ENCODE data around the gene NCAPD2.
"Not testable (repeated sequence)": the region's sequence is repeated elsewhere in the genome, so short reads cannot be mapped to it uniquely, and the experiment has no call there.

NCAPD2 gene

GRCh38 chr12:6551063-6551461, 57.2 kb downstream of the NCAPD2 start:
- no peak for DNase-seq

GRCh38 chr12:6551496-6552139, 57.7 kb downstream of the NCAPD2 start:
- DNase-seq, result no peak

GRCh38 chr12:6552140-6552551, 58.2 kb downstream of the NCAPD2 start:
- DNase-seq, result no peak

GRCh38 chr12:6553051-6553868, 59.4 kb downstream of the NCAPD2 start:
- no peak for DNase-seq

GRCh38 chr12:6554168-6555017, 60.5 kb downstream of the NCAPD2 start:
- peak; percentile 86 for DNase-seq

GRCh38 chr12:6555018-6555691, 61.3 kb downstream of the NCAPD2 start:
- peak; percentile 30 for DNase-seq

- not testable (repeated sequence) for DNase-seq
These were observed 62.6 kb downstream of the NCAPD2 start for GRCh38 chr12:6556496-6556817.

- DNase-seq, result no peak
These were observed 63.0 kb downstream of the NCAPD2 start for GRCh38 chr12:6556857-6557256.

GRCh38 chr12:6558014-6558760, 64.3 kb downstream of the NCAPD2 start:
- DNase-seq, result not testable (repeated sequence)

- no peak for DNase-seq
These were observed 65.6 kb downstream of the NCAPD2 start for GRCh38 chr12:6559500-6559899.

- DNase-seq, result no peak
These were observed 66.8 kb downstream of the NCAPD2 start for GRCh38 chr12:6560501-6561205.

GRCh38 chr12:6562881-6563280, 69.0 kb downstream of the NCAPD2 start:
- DNase-seq, result no peak

- DNase-seq, result peak; percentile 52
These were observed 69.6 kb downstream of the NCAPD2 start for GRCh38 chr12:6563448-6564050.

GRCh38 chr12:6567112-6567670, 73.3 kb downstream of the NCAPD2 start:
- no peak for DNase-seq

GRCh38 chr12:6569312-6569711, 75.4 kb downstream of the NCAPD2 start:
- DNase-seq, result no peak

GRCh38 chr12:6569786-6570185, 75.9 kb downstream of the NCAPD2 start:
- no peak for DNase-seq

- peak; percentile 54 for DNase-seq
These were observed 76.5 kb downstream of the NCAPD2 start for GRCh38 chr12:6570264-6570887.

- DNase-seq, result no peak
These were observed 79.1 kb downstream of the NCAPD2 start for GRCh38 chr12:6573001-6573400.

- no peak for DNase-seq
These were observed 80.8 kb downstream of the NCAPD2 start for GRCh38 chr12:6574576-6575295.

GRCh38 chr12:6575648-6576047, 81.7 kb downstream of the NCAPD2 start:
- DNase-seq, result no peak
